ENCODE measurements around the gene ITGB7.
"Not testable (repeated sequence)": the region's sequence is repeated elsewhere in the genome, so short reads cannot be mapped to it uniquely, and the experiment has no call there.

Gene ITGB7

DNA sequence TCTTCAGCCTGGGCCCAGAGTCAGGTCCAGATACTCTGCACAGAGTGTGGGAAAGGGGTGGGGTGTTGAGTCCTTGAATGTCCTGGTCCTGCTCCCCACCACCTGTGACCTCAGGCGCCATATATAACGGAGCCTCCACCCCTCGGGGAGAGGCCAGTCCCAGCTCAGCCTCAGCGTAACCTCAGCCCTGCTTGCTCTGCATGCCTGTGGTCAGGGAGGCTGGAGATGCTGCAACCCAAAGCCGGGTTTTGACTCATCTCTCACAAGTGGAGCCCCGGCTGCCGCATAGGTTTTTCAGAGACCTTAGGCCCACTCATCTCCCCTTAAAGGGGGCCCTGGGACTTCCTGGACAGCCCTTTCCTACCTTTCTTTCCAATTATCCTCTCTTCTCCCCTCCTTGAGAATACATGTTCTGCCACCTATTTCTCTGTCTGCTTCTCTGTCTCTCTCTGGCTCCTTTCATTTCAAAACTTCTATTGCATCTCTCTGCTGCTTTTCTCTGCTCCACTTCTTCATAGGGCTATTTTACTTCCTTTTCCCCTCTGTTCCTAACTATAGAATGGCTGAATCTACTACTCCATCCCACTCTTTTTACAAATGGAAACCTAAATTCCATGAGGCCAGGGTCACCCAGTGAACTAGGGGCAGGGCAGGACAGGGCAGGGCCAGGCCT, 1.2 kb downstream of the ITGB7 start:
- no peaks in the 10 kb centered on the region for H3K36me3 ChIP-seq
- no peak overlapping the region for H3K4me3 ChIP-seq (ENCODE audit: low read depth in 1 of 2, low read length in 1 of 2)
- H3K9me3 ChIP-seq: no peaks in the 10 kb centered on the region
- H3K27me3 ChIP-seq: peaks cover 7% of the 10 kb centered on the region
- H3K27ac ChIP-seq: no peak overlapping the region
- H3K4me1 ChIP-seq (ENCODE audit: control insufficient read depth in 1 of 2, insufficient read depth in 1 of 2, low read depth in 1 of 2, low read length in 1 of 2): peaks cover 18 to 37% of the 10 kb centered on the region in 2 experiments
- TF ChIP-seq CTCF (IDR thresholded peaks at IDR 0.05): no peak

DNA sequence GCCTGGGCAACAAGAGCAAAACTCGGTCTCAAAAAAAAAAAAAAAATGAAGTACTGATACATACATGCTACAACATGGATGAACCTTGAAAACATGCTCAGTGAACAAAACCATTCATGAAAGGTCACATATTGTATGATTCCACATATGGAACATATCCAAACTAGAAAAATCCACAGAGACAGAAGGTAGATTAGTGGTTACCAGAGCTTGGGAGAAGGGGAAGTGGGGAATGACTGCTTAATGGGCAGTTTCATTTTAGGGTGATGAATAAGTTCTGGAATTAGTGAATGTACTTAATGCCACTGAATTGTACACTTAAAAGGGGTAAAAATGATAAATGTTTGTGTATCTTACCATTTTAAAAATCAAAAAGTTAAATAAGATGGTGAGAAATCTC, 2.7 kb downstream of the ITGB7 start:
- Histone ChIP-seq H3K27me3 (peaks cover 12% of the 10 kb centered on the region), H3K27ac (no peak overlapping the region), H3K4me1 (ENCODE audit: control insufficient read depth in 1 of 2, insufficient read depth in 1 of 2, low read depth in 1 of 2, low read length in 1 of 2) (peaks cover 12 to 25% of the 10 kb centered on the region in 2 experiments), H3K36me3 (no peaks in the 10 kb centered on the region), H3K4me3 (ENCODE audit: low read depth in 1 of 2, low read length in 1 of 2) (no peak overlapping the region), H3K9me3 (no peaks in the 10 kb centered on the region)
- TF ChIP-seq CTCF (IDR thresholded peaks at IDR 0.05): no peak

- H3K27ac ChIP-seq; H3K9me3 ChIP-seq; H3K4me3 ChIP-seq (ENCODE audit: low read depth in 1 of 2, low read length in 1 of 2); H3K36me3 ChIP-seq: not testable (repeated sequence)
- H3K4me1 ChIP-seq (ENCODE audit: control insufficient read depth in 1 of 2, insufficient read depth in 1 of 2, low read depth in 1 of 2, low read length in 1 of 2): peaks cover 4 to 14% of the 10 kb centered on the region in 2 experiments
- H3K27me3 ChIP-seq: peaks cover 32% of the 10 kb centered on the region
Measured at GRCh38 chr12:53202316-53202715, 4.7 kb downstream of the ITGB7 start.

DNA sequence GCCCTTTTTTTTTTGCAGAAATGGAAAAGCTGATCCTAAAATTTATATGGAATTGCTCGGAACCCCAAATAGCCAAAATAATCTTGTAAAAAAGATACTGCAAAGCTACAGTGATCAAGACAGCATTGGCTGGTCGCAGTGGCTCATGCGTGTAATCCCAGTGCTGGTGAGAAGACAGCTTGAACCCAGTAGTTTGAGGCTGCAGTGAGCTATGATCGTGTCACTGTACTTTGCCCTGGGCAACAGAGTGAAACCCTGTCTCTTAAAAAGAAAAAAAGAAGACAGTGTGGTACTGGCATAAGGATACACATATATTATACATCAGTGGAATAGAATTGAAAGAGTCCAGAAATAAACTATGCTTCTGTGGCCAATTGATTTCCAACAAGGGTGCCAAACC, 5.4 kb downstream of the ITGB7 start:
- H3K4me3 ChIP-seq (ENCODE audit: low read depth in 1 of 2, low read length in 1 of 2): no peak overlapping the region
- H3K27ac ChIP-seq: no peak overlapping the region
- H3K9me3 ChIP-seq: no peaks in the 10 kb centered on the region
- no peaks in the 10 kb centered on the region for H3K36me3 ChIP-seq
- peaks cover 39% of the 10 kb centered on the region for H3K27me3 ChIP-seq
- TF ChIP-seq CTCF (IDR thresholded peaks at IDR 0.05): no peak
- peaks cover 4 to 8% of the 10 kb centered on the region in 2 experiments for H3K4me1 ChIP-seq (ENCODE audit: control insufficient read depth in 1 of 2, insufficient read depth in 1 of 2, low read depth in 1 of 2, low read length in 1 of 2)

DNA sequence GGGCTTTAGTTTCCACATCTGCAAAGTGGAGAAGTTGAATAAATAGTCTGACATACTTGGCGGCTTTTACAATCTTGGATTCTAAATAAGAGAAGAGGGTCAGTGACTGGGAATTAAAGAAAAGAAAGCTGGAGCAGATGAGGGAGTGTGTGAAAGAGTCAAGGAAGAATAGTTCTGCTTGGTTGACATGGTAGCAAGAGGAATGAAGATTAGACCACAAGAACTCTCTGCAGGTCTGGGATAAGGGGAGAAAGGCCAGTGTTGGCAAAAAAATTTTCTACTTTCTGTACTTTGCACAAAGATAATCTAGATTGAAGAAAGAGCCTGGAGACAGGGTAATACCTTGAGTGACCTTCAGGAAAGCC, 5.9 kb downstream of the ITGB7 start:
- no peak overlapping the region for H3K4me3 ChIP-seq (ENCODE audit: low read depth in 1 of 2, low read length in 1 of 2)
- H3K27me3 ChIP-seq: peaks cover 43% of the 10 kb centered on the region
- peaks cover 4 to 8% of the 10 kb centered on the region in 2 experiments for H3K4me1 ChIP-seq (ENCODE audit: control insufficient read depth in 1 of 2, insufficient read depth in 1 of 2, low read depth in 1 of 2, low read length in 1 of 2)
- H3K9me3 ChIP-seq: no peaks in the 10 kb centered on the region
- no peak overlapping the region for H3K27ac ChIP-seq
- TF ChIP-seq CTCF (IDR thresholded peaks at IDR 0.05): no peak
- no peaks in the 10 kb centered on the region for H3K36me3 ChIP-seq

GRCh38 chr12:53200458-53201176, 6.4 kb downstream of the ITGB7 start:
- Histone ChIP-seq H3K27me3 (peaks cover 43% of the 10 kb centered on the region), H3K36me3 (no peaks in the 10 kb centered on the region), H3K27ac (no peak overlapping the region), H3K4me3 (ENCODE audit: low read depth in 1 of 2, low read length in 1 of 2) (no peak overlapping the region), H3K9me3 (no peaks in the 10 kb centered on the region), H3K4me1 (ENCODE audit: control insufficient read depth in 1 of 2, insufficient read depth in 1 of 2, low read depth in 1 of 2, low read length in 1 of 2) (peaks cover 4 to 8% of the 10 kb centered on the region in 2 experiments)
- TF ChIP-seq CTCF (IDR thresholded peaks at IDR 0.05): no peak
